Measurements from ENCODE around the gene ZNF768.

The ZNF768 gene

DNA sequence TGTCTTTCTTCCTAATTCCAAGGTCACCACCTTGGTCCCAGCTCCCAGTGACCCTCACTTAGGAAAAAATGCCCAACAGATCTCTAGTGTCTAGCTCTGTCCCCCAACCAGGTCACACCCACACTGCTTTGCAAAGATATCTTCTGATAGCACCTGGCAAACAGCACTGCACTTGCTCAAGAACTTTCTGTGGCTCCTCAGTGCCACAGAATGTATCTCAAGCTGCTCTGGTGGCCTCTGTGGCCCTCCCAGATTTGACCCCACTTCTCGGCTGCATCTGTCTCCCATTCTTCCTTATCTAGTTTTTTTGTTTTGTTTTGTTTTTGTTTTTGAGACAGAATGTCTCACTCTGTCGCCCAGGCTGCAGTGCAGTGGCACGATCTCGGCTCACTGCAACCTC is 40.2 kb upstream of the ZNF768 start:
- no peak for DNase-seq (ENCODE audit: low spot score)
- ATAC-seq (ENCODE audit: low read depth) = no peak
- H3K36me3 ChIP-seq (ENCODE audit: low read depth) = no peaks in the 10 kb centered on the region
- no peak for TF ChIP-seq CTCF (IDR thresholded peaks at IDR 0.05; ENCODE audit: poor library complexity, severe bottlenecking)
- no peak overlapping the region for H3K27ac ChIP-seq (ENCODE audit: poor library complexity, severe bottlenecking)
- H3K27me3 ChIP-seq (ENCODE audit: insufficient read depth, poor library complexity, severe bottlenecking) = no peaks in the 10 kb centered on the region
- peaks cover 15% of the 10 kb centered on the region for H3K4me1 ChIP-seq (ENCODE audit: insufficient read depth, poor library complexity, severe bottlenecking)
- no peaks in the 10 kb centered on the region for H3K9me3 ChIP-seq (ENCODE audit: severe bottlenecking)
- no peak overlapping the region for H3K4me3 ChIP-seq (ENCODE audit: severe bottlenecking)

DNA sequence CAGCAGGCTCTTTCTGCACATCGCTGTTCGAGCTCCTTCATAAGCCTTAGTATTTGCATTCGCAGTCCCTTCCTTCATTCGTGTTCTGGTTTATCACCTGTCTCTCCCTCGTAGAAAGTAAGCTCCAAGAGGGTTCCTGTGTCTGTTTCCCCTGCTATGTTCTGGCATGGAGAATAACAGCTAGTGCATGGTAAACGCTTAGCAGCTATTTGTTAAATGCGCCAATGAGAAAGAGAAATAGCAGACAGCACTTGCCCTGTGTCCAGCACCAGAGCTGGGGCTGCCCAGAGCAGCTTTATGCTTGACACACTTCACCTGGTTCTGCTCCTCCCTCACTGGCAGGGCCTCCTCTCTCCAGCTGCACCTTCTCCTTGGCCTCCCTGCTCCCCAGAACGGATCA is 39.6 kb upstream of the ZNF768 start:
- no peak for ATAC-seq (ENCODE audit: low read depth)
- Histone ChIP-seq H3K4me1 (ENCODE audit: insufficient read depth, poor library complexity, severe bottlenecking) (peaks cover 15% of the 10 kb centered on the region), H3K9me3 (ENCODE audit: severe bottlenecking) (no peaks in the 10 kb centered on the region), H3K4me3 (ENCODE audit: severe bottlenecking) (no peak overlapping the region), H3K27ac (ENCODE audit: poor library complexity, severe bottlenecking) (no peak overlapping the region), H3K36me3 (ENCODE audit: low read depth) (no peaks in the 10 kb centered on the region), H3K27me3 (ENCODE audit: insufficient read depth, poor library complexity, severe bottlenecking) (no peaks in the 10 kb centered on the region)
- TF ChIP-seq CTCF (IDR thresholded peaks at IDR 0.05; ENCODE audit: poor library complexity, severe bottlenecking) = no peak
- no peak for DNase-seq (ENCODE audit: low spot score)

DNA sequence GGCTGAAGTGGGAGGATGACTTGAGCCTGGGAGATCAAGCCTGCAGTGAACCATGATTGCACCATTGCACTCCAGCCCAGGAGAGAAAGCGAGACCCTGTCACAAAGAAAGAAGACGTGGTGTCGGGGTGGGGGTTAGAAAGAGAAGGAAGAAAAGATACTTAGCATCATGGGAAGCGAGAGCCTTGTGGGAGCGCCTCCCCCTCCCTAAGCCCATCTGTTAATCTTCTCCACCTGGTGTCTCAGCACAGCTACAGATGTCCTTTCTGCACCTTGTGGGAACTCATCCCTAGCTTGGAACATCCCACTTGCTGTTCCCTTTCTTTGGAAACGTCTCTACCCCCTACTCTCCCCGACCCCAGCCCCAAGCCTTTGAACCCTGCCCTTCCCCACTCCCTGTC is 39.2 kb upstream of the ZNF768 start:
- TF ChIP-seq CTCF (IDR thresholded peaks at IDR 0.05; ENCODE audit: poor library complexity, severe bottlenecking) = no peak
- Histone ChIP-seq H3K27me3 (ENCODE audit: insufficient read depth, poor library complexity, severe bottlenecking) (no peaks in the 10 kb centered on the region), H3K9me3 (ENCODE audit: severe bottlenecking) (no peaks in the 10 kb centered on the region), H3K4me1 (ENCODE audit: insufficient read depth, poor library complexity, severe bottlenecking) (peaks cover 15% of the 10 kb centered on the region), H3K4me3 (ENCODE audit: severe bottlenecking) (no peak overlapping the region), H3K36me3 (ENCODE audit: low read depth) (no peaks in the 10 kb centered on the region), H3K27ac (ENCODE audit: poor library complexity, severe bottlenecking) (no peak overlapping the region)
- ATAC-seq (ENCODE audit: low read depth) = no peak
- no peak for DNase-seq (ENCODE audit: low spot score)

- no peak for TF ChIP-seq CTCF (IDR thresholded peaks at IDR 0.05; ENCODE audit: poor library complexity, severe bottlenecking)
- no peak overlapping the region for H3K4me3 ChIP-seq (ENCODE audit: severe bottlenecking)
- no peak overlapping the region for H3K27ac ChIP-seq (ENCODE audit: poor library complexity, severe bottlenecking)
- H3K9me3 ChIP-seq (ENCODE audit: severe bottlenecking) = no peaks in the 10 kb centered on the region
- DNase-seq (ENCODE audit: low spot score) (no peak), ATAC-seq (ENCODE audit: low read depth) (no peak)
- no peaks in the 10 kb centered on the region for H3K27me3 ChIP-seq (ENCODE audit: insufficient read depth, poor library complexity, severe bottlenecking)
- no peaks in the 10 kb centered on the region for H3K4me1 ChIP-seq (ENCODE audit: insufficient read depth, poor library complexity, severe bottlenecking)
- H3K36me3 ChIP-seq (ENCODE audit: low read depth) = no peaks in the 10 kb centered on the region
These were observed 35.7 kb upstream of the ZNF768 start for GRCh38 chr16:30562021-30562420.

DNA sequence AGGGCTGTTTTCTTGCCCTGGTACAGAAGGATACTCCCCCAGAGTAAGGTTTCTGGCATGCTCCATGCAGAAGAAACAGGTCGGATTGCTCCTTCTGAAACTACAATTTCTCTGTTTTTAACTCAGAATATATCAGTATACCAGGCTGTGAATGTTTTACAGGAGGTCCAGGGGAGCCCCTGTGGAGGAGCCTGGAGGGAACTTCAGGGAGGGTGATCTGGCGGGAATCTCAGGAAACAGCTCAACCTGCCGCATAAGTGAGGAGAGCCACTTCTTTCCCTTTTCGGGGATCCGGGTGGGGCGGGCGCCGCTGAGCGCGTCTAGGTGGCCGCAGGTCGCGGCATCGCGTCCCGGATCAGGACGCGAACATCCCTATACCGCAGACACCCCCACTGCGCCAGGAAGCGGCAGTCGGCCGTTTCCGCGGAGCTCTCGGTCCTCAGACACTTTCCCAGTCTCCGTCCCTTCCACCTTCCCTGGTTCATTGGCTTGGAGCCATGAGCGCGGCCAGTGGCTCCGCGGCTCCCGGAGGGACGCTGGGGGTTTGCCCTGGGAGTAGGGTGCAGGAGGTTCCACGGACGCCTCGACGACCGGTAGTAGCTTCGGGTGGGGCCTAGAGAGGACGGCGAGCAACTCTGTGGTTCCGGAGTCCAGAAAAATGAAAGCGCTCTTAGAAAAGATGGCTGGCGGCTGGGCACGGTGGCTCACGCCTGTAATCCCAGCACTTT is 34.9 kb upstream of the ZNF768 start:
- Histone ChIP-seq H3K4me1 (ENCODE audit: insufficient read depth, poor library complexity, severe bottlenecking) (no peaks in the 10 kb centered on the region), H3K27ac (ENCODE audit: poor library complexity, severe bottlenecking) (no peak overlapping the region), H3K27me3 (ENCODE audit: insufficient read depth, poor library complexity, severe bottlenecking) (no peaks in the 10 kb centered on the region), H3K4me3 (ENCODE audit: severe bottlenecking) (no peak overlapping the region), H3K9me3 (ENCODE audit: severe bottlenecking) (no peaks in the 10 kb centered on the region), H3K36me3 (ENCODE audit: low read depth) (peaks cover 2% of the 10 kb centered on the region; the same call in 1 of the 2 replicates)
- ATAC-seq (ENCODE audit: low read depth) (no peak), DNase-seq (ENCODE audit: low spot score) (no peak)
- TF ChIP-seq CTCF (IDR thresholded peaks at IDR 0.05; ENCODE audit: poor library complexity, severe bottlenecking) = no peak
